ENCODE measurements around the gene TNFSF12. TPM values are rescaled to one million over a fixed set of nuclear protein-coding genes. Genes with fewer than 3 reads are reported as not detected.

TNFSF12 gene
- polyA plus RNA-seq, 1 donor (not counting 4 experiments of a cell fraction or from before 2014, with no cell fraction given), result 1.0 TPM

- no peak overlapping the region for H2AFZ ChIP-seq (ENCODE audit: control insufficient read depth, low read length)
- no peak overlapping the region for H3K9ac ChIP-seq (ENCODE audit: control insufficient read depth, extremely low read depth, insufficient read depth, low read length)
- dilution Hi-C loops (cut with MboI; ENCODE audit: extremely low pct_ligation_motif_present, low sequenced_read_pairs), result no loop called here
- DNase-seq (ENCODE audit: low read depth, low spot score), result no peak
- H3K79me2 ChIP-seq (ENCODE audit: control insufficient read depth, insufficient read depth, low read length), result peaks cover 55% of the 10 kb centered on the region
- peaks cover 30 to 65% of the 10 kb centered on the region in 2 experiments for H3K36me3 ChIP-seq (ENCODE audit: control insufficient read depth in 2 of 2, extremely low read depth in 1 of 2, insufficient read depth in 2 of 2, low read length in 2 of 2)
- H3K9me1 ChIP-seq (ENCODE audit: control insufficient read depth, extremely low read depth, insufficient read depth, low read length), result peaks cover 3% of the 10 kb centered on the region
- H4K20me1 ChIP-seq (ENCODE audit: control insufficient read depth, extremely low read depth, insufficient read depth, low read length), result peaks cover 54% of the 10 kb centered on the region
- FAIRE-seq, result no peak
- no peak overlapping the region for H3K4me3 ChIP-seq (ENCODE audit: control insufficient read depth in 2 of 3, extremely low read depth in 1 of 3, insufficient read depth in 2 of 3, low read depth in 1 of 3, low read length in 3 of 3)
- H3K27ac ChIP-seq (ENCODE audit: control insufficient read depth, insufficient read depth, low read length), result no peak overlapping the region
- H3K4me1 ChIP-seq (ENCODE audit: control insufficient read depth, extremely low read depth, insufficient read depth, low read length), result peaks cover 52% of the 10 kb centered on the region
- H3K9me3 ChIP-seq (ENCODE audit: control insufficient read depth, low read depth, low read length), result no peaks in the 10 kb centered on the region
- TF ChIP-seq EZH2 (IDR thresholded peaks at IDR 0.05; ENCODE audit: low read length), result no peak
- no peak for TF ChIP-seq CTCF (optimal IDR thresholded peaks at IDR 0.05 in 1 of 3, IDR thresholded peaks at IDR 0.05 in 1 of 3, conservative IDR thresholded peaks at IDR 0.05 in 1 of 3; ENCODE audit: extremely low read depth in 1 of 3, insufficient read depth in 2 of 3, low read length in 3 of 3)
- no peaks in the 10 kb centered on the region for H3K27me3 ChIP-seq (ENCODE audit: control insufficient read depth, extremely low read depth, insufficient read depth, low read length)
- H3K4me2 ChIP-seq (ENCODE audit: control insufficient read depth, extremely low read depth, insufficient read depth, low read depth, low read length), result peak overlapping the region; percentile 88
Measured at GRCh38 chr17:7575959-7576358, 27.1 kb downstream of the TNFSF12 start.

GRCh38 chr17:7576432-7576937, 27.6 kb downstream of the TNFSF12 start:
- no peaks in the 10 kb centered on the region for H3K27me3 ChIP-seq (ENCODE audit: control insufficient read depth, extremely low read depth, insufficient read depth, low read length)
- H3K4me3 ChIP-seq (ENCODE audit: control insufficient read depth in 2 of 3, extremely low read depth in 1 of 3, insufficient read depth in 2 of 3, low read depth in 1 of 3, low read length in 3 of 3), result peak overlapping the region in 1 of 3 experiments; percentile 28
- peaks cover 3% of the 10 kb centered on the region for H3K9me1 ChIP-seq (ENCODE audit: control insufficient read depth, extremely low read depth, insufficient read depth, low read length)
- dilution Hi-C loops (cut with MboI; ENCODE audit: extremely low pct_ligation_motif_present, low sequenced_read_pairs), result no loop called here
- peaks cover 27 to 61% of the 10 kb centered on the region in 2 experiments for H3K36me3 ChIP-seq (ENCODE audit: control insufficient read depth in 2 of 2, extremely low read depth in 1 of 2, insufficient read depth in 2 of 2, low read length in 2 of 2)
- no peak overlapping the region for H3K27ac ChIP-seq (ENCODE audit: control insufficient read depth, insufficient read depth, low read length)
- peak overlapping the region; percentile 8 for H3K4me2 ChIP-seq (ENCODE audit: control insufficient read depth, extremely low read depth, insufficient read depth, low read depth, low read length)
- no peaks in the 10 kb centered on the region for H3K9me3 ChIP-seq (ENCODE audit: control insufficient read depth, low read depth, low read length)
- no peak overlapping the region for H3K9ac ChIP-seq (ENCODE audit: control insufficient read depth, extremely low read depth, insufficient read depth, low read length)
- no peak for TF ChIP-seq CTCF (optimal IDR thresholded peaks at IDR 0.05 in 1 of 3, IDR thresholded peaks at IDR 0.05 in 1 of 3, conservative IDR thresholded peaks at IDR 0.05 in 1 of 3; ENCODE audit: extremely low read depth in 1 of 3, insufficient read depth in 2 of 3, low read length in 3 of 3)
- no peak for TF ChIP-seq EZH2 (IDR thresholded peaks at IDR 0.05; ENCODE audit: low read length)
- peaks cover 55% of the 10 kb centered on the region for H3K79me2 ChIP-seq (ENCODE audit: control insufficient read depth, insufficient read depth, low read length)
- FAIRE-seq, result no peak
- no peak for DNase-seq (ENCODE audit: low read depth, low spot score)
- H4K20me1 ChIP-seq (ENCODE audit: control insufficient read depth, extremely low read depth, insufficient read depth, low read length), result peaks cover 54% of the 10 kb centered on the region
- H2AFZ ChIP-seq (ENCODE audit: control insufficient read depth, low read length), result no peak overlapping the region
- peaks cover 56% of the 10 kb centered on the region for H3K4me1 ChIP-seq (ENCODE audit: control insufficient read depth, extremely low read depth, insufficient read depth, low read length)
